Progenitor cell of endocrine pancreas (in vitro differentiated cells): ENCODE results near the gene UTP3. TPM values are rescaled to one million over a fixed set of nuclear protein-coding genes. Genes with fewer than 3 reads are reported as not detected.
A peak's percentile ranks its signal among the peaks of the same experiment; 100 is the strongest.
"Not testable (repeated sequence)": the region's sequence is repeated elsewhere in the genome, so short reads cannot be mapped to it uniquely, and the experiment has no call there.

Source experiments
- DNase-seq: peaks from one replicate; pipeline ENCODE4 v3.0.0; 2021; ENCODE audit warnings: low spot score; ENCODE audit not compliant: unreplicated experiment
- H3K27ac Mint-ChIP-seq: 2 replicates; pipeline ENCODE4 v1.8.0; 2021; ENCODE audit warnings: mild to moderate bottlenecking, moderate library complexity, mixed read lengths
- H3K27me3 Mint-ChIP-seq: 2 replicates; pipeline ENCODE4 v1.8.0; 2021; ENCODE audit warnings: mixed read lengths
- H3K36me3 Mint-ChIP-seq: 2 replicates; pipeline ENCODE4 v1.8.0; 2022; ENCODE audit warnings: mixed read lengths; ENCODE audit not compliant: insufficient read depth
- H3K4me1 Mint-ChIP-seq: 2 replicates; pipeline ENCODE4 v1.8.0; 2021; ENCODE audit warnings: low read depth, mixed read lengths
- H3K4me3 Mint-ChIP-seq: 2 replicates; pipeline ENCODE4 v1.8.0; 2021; ENCODE audit warnings: low read depth, mild to moderate bottlenecking, moderate library complexity, mixed read lengths
- H3K9me3 Mint-ChIP-seq: 2 replicates; pipeline ENCODE4 v1.8.0; 2021; ENCODE audit warnings: low read depth, mixed read lengths
- total RNA-seq: library from RNA; stranded (reverse); gene quantifications from 2 replicates; pipeline ENCODE4 v1.2.1, GENCODE V29; 2021
- TF ChIP-seq, protein P1 (sequence below): fragments of 200-600 bp; sonication (generic); IDR thresholded peaks from one replicate; pipeline ENCODE4 v1.5.0; 2021; ENCODE audit warnings: antibody characterized with exemption, mild to moderate bottlenecking; ENCODE audit not compliant: unreplicated experiment

Gene UTP3
- total RNA-seq, 1 donor from 2014 or later: 25.5 TPM

GRCh38 chr4:70676554-70677090 lies 11.7 kb upstream of the UTP3 start:
- H3K9me3 Mint-ChIP-seq: no peaks in the 10 kb centered on the region
- TF ChIP-seq, protein P1, sequence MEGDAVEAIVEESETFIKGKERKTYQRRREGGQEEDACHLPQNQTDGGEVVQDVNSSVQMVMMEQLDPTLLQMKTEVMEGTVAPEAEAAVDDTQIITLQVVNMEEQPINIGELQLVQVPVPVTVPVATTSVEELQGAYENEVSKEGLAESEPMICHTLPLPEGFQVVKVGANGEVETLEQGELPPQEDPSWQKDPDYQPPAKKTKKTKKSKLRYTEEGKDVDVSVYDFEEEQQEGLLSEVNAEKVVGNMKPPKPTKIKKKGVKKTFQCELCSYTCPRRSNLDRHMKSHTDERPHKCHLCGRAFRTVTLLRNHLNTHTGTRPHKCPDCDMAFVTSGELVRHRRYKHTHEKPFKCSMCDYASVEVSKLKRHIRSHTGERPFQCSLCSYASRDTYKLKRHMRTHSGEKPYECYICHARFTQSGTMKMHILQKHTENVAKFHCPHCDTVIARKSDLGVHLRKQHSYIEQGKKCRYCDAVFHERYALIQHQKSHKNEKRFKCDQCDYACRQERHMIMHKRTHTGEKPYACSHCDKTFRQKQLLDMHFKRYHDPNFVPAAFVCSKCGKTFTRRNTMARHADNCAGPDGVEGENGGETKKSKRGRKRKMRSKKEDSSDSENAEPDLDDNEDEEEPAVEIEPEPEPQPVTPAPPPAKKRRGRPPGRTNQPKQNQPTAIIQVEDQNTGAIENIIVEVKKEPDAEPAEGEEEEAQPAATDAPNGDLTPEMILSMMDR: no peak
- H3K27me3 Mint-ChIP-seq: peaks cover 3% of the 10 kb centered on the region
- no peaks in the 10 kb centered on the region for H3K36me3 Mint-ChIP-seq
- H3K4me1 Mint-ChIP-seq: no peaks in the 10 kb centered on the region
- no peak overlapping the region for H3K27ac Mint-ChIP-seq
- DNase-seq: no peak
- no peak overlapping the region for H3K4me3 Mint-ChIP-seq

DNA sequence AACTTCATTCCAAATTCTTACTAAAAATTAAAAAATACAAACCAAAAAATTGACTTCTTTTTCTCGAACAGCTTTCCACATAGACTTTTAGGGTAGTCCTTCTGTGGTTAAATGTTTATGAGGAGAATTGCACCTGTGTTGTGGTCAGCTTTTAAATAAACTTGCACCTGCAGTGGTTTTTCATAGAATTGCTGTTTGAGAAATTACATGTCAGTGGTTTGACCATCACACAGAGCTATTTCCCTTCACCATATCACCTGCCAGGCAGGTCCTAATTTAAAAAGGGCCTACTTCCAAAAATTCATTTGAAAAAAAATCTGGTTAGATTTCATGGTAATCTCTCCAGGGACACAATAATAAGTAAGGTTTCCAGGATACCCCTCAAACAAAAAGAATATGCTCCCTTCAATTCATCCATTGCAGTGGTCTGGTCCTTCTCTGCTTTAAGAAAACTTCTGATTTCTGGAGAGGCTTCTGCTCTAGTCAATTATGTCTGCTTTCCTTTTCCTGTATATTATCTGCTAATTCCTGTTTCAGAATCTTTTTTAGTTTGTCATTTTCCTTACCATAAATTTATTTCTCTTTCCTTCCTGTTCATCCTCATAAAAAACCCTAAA lies 9.8 kb upstream of the UTP3 start:
- TF ChIP-seq, protein P1: no peak
- no peaks in the 10 kb centered on the region for H3K9me3 Mint-ChIP-seq
- DNase-seq: no peak
- no peak overlapping the region for H3K4me3 Mint-ChIP-seq
- no peaks in the 10 kb centered on the region for H3K36me3 Mint-ChIP-seq
- no peak overlapping the region for H3K27ac Mint-ChIP-seq
- peaks cover 3% of the 10 kb centered on the region for H3K27me3 Mint-ChIP-seq
- no peaks in the 10 kb centered on the region for H3K4me1 Mint-ChIP-seq

GRCh38 chr4:70680934-70681333 lies 7.4 kb upstream of the UTP3 start:
- Mint-ChIP-seq H3K27me3 (no peaks in the 10 kb centered on the region), H3K4me3 (no peak overlapping the region), H3K36me3 (no peaks in the 10 kb centered on the region), H3K27ac (no peak overlapping the region), H3K4me1 (no peaks in the 10 kb centered on the region), H3K9me3 (no peaks in the 10 kb centered on the region)
- TF ChIP-seq, protein P1: no peak
- DNase-seq: no peak

DNA sequence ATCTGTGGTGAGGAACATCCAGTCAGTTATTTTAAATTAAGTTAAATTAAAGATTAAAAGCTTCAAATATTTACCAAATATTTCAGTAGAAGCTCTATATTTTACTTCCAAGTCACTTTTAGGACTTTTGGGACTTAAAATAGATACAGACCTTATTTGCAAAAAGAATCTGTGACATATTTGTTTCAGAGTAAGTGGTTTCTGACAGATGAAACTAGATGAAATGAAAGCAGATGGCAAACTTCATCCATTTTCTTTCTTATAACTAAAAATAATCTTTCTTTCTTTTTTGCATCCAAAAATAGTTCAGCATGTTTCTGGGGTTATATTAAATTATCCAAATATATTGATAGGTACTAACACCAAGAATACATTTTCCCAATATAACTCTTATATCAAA lies 6.6 kb upstream of the UTP3 start:
- Mint-ChIP-seq H3K36me3 (no peaks in the 10 kb centered on the region), H3K27me3 (no peaks in the 10 kb centered on the region), H3K9me3 (no peaks in the 10 kb centered on the region), H3K4me1 (no peaks in the 10 kb centered on the region), H3K27ac (no peak overlapping the region), H3K4me3 (no peak overlapping the region)
- TF ChIP-seq, protein P1: no peak
- DNase-seq: no peak

DNA sequence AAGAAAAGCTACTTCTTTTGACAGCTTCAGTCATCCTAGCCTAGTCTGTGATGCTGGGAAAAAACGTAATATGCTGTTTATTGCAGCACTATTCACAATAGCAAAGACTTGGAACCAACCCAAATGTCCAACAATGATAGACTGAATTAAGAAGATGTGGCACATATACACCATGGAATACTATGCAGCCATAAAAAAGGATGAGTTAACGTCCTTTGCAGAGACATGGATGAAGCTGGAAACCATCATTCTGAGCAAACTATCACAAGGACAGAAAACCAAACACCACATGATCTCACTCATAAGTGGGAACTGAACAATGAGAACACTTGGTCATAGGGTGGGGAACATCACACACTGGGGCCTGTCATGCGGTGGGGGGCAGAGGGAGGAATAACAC lies 6.2 kb upstream of the UTP3 start:
- not testable (repeated sequence) for H3K27ac Mint-ChIP-seq, H3K36me3 Mint-ChIP-seq, DNase-seq, H3K9me3 Mint-ChIP-seq, H3K4me1 Mint-ChIP-seq, H3K27me3 Mint-ChIP-seq, H3K4me3 Mint-ChIP-seq

GRCh38 chr4:70687392-70687791 lies 940 bp upstream of the UTP3 start:
- H3K9me3 Mint-ChIP-seq: no peaks in the 10 kb centered on the region
- H3K36me3 Mint-ChIP-seq: peaks cover 6% of the 10 kb centered on the region
- peak overlapping the region; percentile 97 for H3K4me3 Mint-ChIP-seq
- peak overlapping the region; percentile 100 for H3K27ac Mint-ChIP-seq
- H3K27me3 Mint-ChIP-seq: no peaks in the 10 kb centered on the region
- TF ChIP-seq, protein P1: no peak
- DNase-seq: no peak
- H3K4me1 Mint-ChIP-seq: peaks cover 24% of the 10 kb centered on the region
